SJCRH30 (cell line): ENCODE results near the gene ZNF423. TPM values are rescaled to one million over a fixed set of nuclear protein-coding genes. Genes with fewer than 3 reads are reported as not detected.
A peak's percentile ranks its signal among the peaks of the same experiment; 100 is the strongest.

Experiments used
- DNase-seq, 2 experiments: peaks; one replicate each; pipeline ENCODE4 v3.0.0-alpha.2; 2015 to 2020
- H3K27ac ChIP-seq: fragments of 250-450 bp; sonication (Bioruptor Pico); 2 replicates; pipeline ENCODE4 v1.5.1; 2020; ENCODE audit warnings: mild to moderate bottlenecking, moderate library complexity
- H3K27me3 ChIP-seq: fragments of 250-450 bp; sonication (Bioruptor Pico); 2 replicates; pipeline ENCODE4 v1.5.1; 2020; ENCODE audit warnings: mild to moderate bottlenecking, moderate library complexity
- H3K36me3 ChIP-seq: fragments of 250-450 bp; sonication (Bioruptor Pico); 2 replicates; pipeline ENCODE4 v1.5.1; 2020; ENCODE audit warnings: mild to moderate bottlenecking, moderate library complexity
- H3K4me1 ChIP-seq: fragments of 250-450 bp; sonication (Bioruptor Pico); 2 replicates; pipeline ENCODE4 v1.5.1; 2020; ENCODE audit warnings: mild to moderate bottlenecking, moderate library complexity
- H3K4me3 ChIP-seq: fragments of 250-450 bp; sonication (Bioruptor Pico); 2 replicates; pipeline ENCODE4 v1.5.1; 2020; ENCODE audit warnings: mild to moderate bottlenecking, moderate library complexity
- H3K9me3 ChIP-seq: fragments of 250-450 bp; sonication (Bioruptor Pico); replicated peaks from 2 replicates; pipeline ENCODE4 v1.5.1; 2020; ENCODE audit warnings: mild to moderate bottlenecking, moderate library complexity
- total RNA-seq: library from RNA; depleted of rRNA; stranded (reverse); fragments of >200 nt; shearing (Covaris generic); gene quantifications from 2 replicates; pipeline ENCODE4 v1.2.3, GENCODE V29; 2014

Gene ZNF423
- total RNA-seq, 1 experiment from 2014 or later: 7.9 TPM

GRCh38 chr16:49713770-49714169 lies 142.1 kb downstream of the ZNF423 start:
- no peak overlapping the region for H3K4me3 ChIP-seq
- H3K27ac ChIP-seq: no peak overlapping the region
- H3K9me3 ChIP-seq: no peaks in the 10 kb centered on the region
- no peaks in the 10 kb centered on the region for H3K4me1 ChIP-seq
- no peaks in the 10 kb centered on the region for H3K27me3 ChIP-seq
- H3K36me3 ChIP-seq: no peaks in the 10 kb centered on the region
- DNase-seq: no peak

GRCh38 chr16:49712542-49712941 lies 143.4 kb downstream of the ZNF423 start:
- DNase-seq: no peak
- no peaks in the 10 kb centered on the region for H3K4me1 ChIP-seq
- no peak overlapping the region for H3K27ac ChIP-seq
- H3K27me3 ChIP-seq: no peaks in the 10 kb centered on the region
- H3K4me3 ChIP-seq: no peak overlapping the region
- H3K36me3 ChIP-seq: no peaks in the 10 kb centered on the region
- H3K9me3 ChIP-seq: no peaks in the 10 kb centered on the region

- no peaks in the 10 kb centered on the region for H3K27me3 ChIP-seq
- DNase-seq: no peak
- H3K9me3 ChIP-seq: no peaks in the 10 kb centered on the region
- no peak overlapping the region for H3K27ac ChIP-seq
- no peak overlapping the region for H3K4me3 ChIP-seq
- no peaks in the 10 kb centered on the region for H3K4me1 ChIP-seq
- H3K36me3 ChIP-seq: no peaks in the 10 kb centered on the region
Observed at GRCh38 chr16:49712106-49712505, 143.8 kb downstream of the ZNF423 start.

- H3K9me3 ChIP-seq: no peaks in the 10 kb centered on the region
- no peak overlapping the region for H3K4me3 ChIP-seq
- H3K27me3 ChIP-seq: no peaks in the 10 kb centered on the region
- no peak for DNase-seq
- no peaks in the 10 kb centered on the region for H3K36me3 ChIP-seq
- no peak overlapping the region for H3K27ac ChIP-seq
- H3K4me1 ChIP-seq: no peaks in the 10 kb centered on the region
Observed at GRCh38 chr16:49709057-49709456, 146.9 kb downstream of the ZNF423 start.

- no peaks in the 10 kb centered on the region for H3K36me3 ChIP-seq
- H3K9me3 ChIP-seq: no peaks in the 10 kb centered on the region
- H3K27ac ChIP-seq: no peak overlapping the region
- no peak for DNase-seq
- H3K4me3 ChIP-seq: no peak overlapping the region
- no peaks in the 10 kb centered on the region for H3K27me3 ChIP-seq
- H3K4me1 ChIP-seq: peaks cover 4% of the 10 kb centered on the region; the same call in 1 of the 2 replicates
Observed at GRCh38 chr16:49708491-49708890, 147.4 kb downstream of the ZNF423 start.

GRCh38 chr16:49706620-49707355 lies 149.1 kb downstream of the ZNF423 start:
- H3K36me3 ChIP-seq: no peaks in the 10 kb centered on the region
- peaks cover 13% of the 10 kb centered on the region for H3K4me1 ChIP-seq
- no peaks in the 10 kb centered on the region for H3K9me3 ChIP-seq
- no peak overlapping the region for H3K4me3 ChIP-seq
- H3K27ac ChIP-seq: no peak overlapping the region
- DNase-seq: no peak
- H3K27me3 ChIP-seq: no peaks in the 10 kb centered on the region

- Histone ChIP-seq H3K4me3 (no peak overlapping the region), H3K4me1 (peaks cover 26% of the 10 kb centered on the region), H3K27me3 (no peaks in the 10 kb centered on the region), H3K9me3 (no peaks in the 10 kb centered on the region), H3K27ac (no peak overlapping the region), H3K36me3 (no peaks in the 10 kb centered on the region)
- peak in 1 of 2 experiments; percentile 21 for DNase-seq
Observed at GRCh38 chr16:49704586-49705155, 151.2 kb downstream of the ZNF423 start.

GRCh38 chr16:49703483-49703882 lies 152.4 kb downstream of the ZNF423 start:
- Histone ChIP-seq H3K4me1 (peaks cover 30% of the 10 kb centered on the region), H3K36me3 (no peaks in the 10 kb centered on the region), H3K4me3 (no peak overlapping the region), H3K27me3 (no peaks in the 10 kb centered on the region), H3K27ac (peak overlapping the region; percentile 51), H3K9me3 (no peaks in the 10 kb centered on the region)
- peak; percentile 24 to 46 for DNase-seq

- H3K4me1 ChIP-seq: peaks cover 43% of the 10 kb centered on the region
Observed at GRCh38 chr16:49701789-49702494, 154.0 kb downstream of the ZNF423 start.

GRCh38 chr16:49701065-49701685 lies 154.7 kb downstream of the ZNF423 start:
- Histone ChIP-seq H3K27ac (peak overlapping the region; percentile 9; the same call in 1 of the 2 replicates), H3K4me3 (peak overlapping the region; percentile 45), H3K9me3 (no peaks in the 10 kb centered on the region), H3K27me3 (no peaks in the 10 kb centered on the region), H3K36me3 (no peaks in the 10 kb centered on the region), H3K4me1 (peaks cover 51% of the 10 kb centered on the region)
- DNase-seq: peak in 1 of 2 experiments; percentile 28

More at GRCh38 chr16:49701789-49702494, 154.0 kb downstream of the ZNF423 start:
- H3K27ac ChIP-seq: peak overlapping the region; percentile 51
- no peaks in the 10 kb centered on the region for H3K9me3 ChIP-seq
- peak; percentile 95 for DNase-seq
- H3K36me3 ChIP-seq: no peaks in the 10 kb centered on the region
- peak overlapping the region; percentile 45 for H3K4me3 ChIP-seq
- H3K27me3 ChIP-seq: no peaks in the 10 kb centered on the region

GRCh38 chr16:49700251-49701064 lies 155.5 kb downstream of the ZNF423 start:
- Histone ChIP-seq H3K27me3 (no peaks in the 10 kb centered on the region), H3K4me1 (peaks cover 55% of the 10 kb centered on the region), H3K4me3 (peak overlapping the region; percentile 45), H3K9me3 (no peaks in the 10 kb centered on the region), H3K36me3 (no peaks in the 10 kb centered on the region), H3K27ac (peak overlapping the region; percentile 2; the same call in 1 of the 2 replicates)
- peak; percentile 23 to 45 for DNase-seq

GRCh38 chr16:49699841-49700175 lies 156.1 kb downstream of the ZNF423 start:
- H3K27ac ChIP-seq: peak overlapping the region; percentile 94

GRCh38 chr16:49698931-49699840 lies 156.7 kb downstream of the ZNF423 start:
- Histone ChIP-seq H3K4me1 (peaks cover 55% of the 10 kb centered on the region), H3K27me3 (no peaks in the 10 kb centered on the region), H3K36me3 (no peaks in the 10 kb centered on the region), H3K27ac (peak overlapping the region; percentile 94), H3K9me3 (no peaks in the 10 kb centered on the region), H3K4me3 (peak overlapping the region; percentile 58)
- peak; percentile 82 to 87 for DNase-seq

More at GRCh38 chr16:49699841-49700175, 156.1 kb downstream of the ZNF423 start:
- H3K27me3 ChIP-seq: no peaks in the 10 kb centered on the region
- peaks cover 55% of the 10 kb centered on the region for H3K4me1 ChIP-seq
- no peaks in the 10 kb centered on the region for H3K36me3 ChIP-seq
- H3K4me3 ChIP-seq: no peak overlapping the region
- H3K9me3 ChIP-seq: no peaks in the 10 kb centered on the region
- DNase-seq: no peak
